GM12875 (cell line): ENCODE measurements around the gene TBC1D17.

Source experiments
- H3K4me3 ChIP-seq: one replicate; pipeline ENCODE4 v1.5.1; 2011; ENCODE audit warnings: low read depth, low read length, control low read depth
- CTCF ChIP-seq: IDR thresholded peaks from 2 replicates; pipeline ENCODE4 v1.5.1; 2011; ENCODE audit warnings: low read depth, mild to moderate bottlenecking, control low read depth, inconsistent platforms, low read length, moderate library complexity, borderline replicate concordance; ENCODE audit not compliant: insufficient read depth

Gene TBC1D17

GRCh38 chr19:49857838-49858087, 19.7 kb upstream of the TBC1D17 start:
- no peak for TF ChIP-seq CTCF

GRCh38 chr19:49858088-49858985, 19.2 kb upstream of the TBC1D17 start:
- no peak for TF ChIP-seq CTCF
- H3K4me3 ChIP-seq: no peak overlapping the region

More at GRCh38 chr19:49857838-49858087, 19.7 kb upstream of the TBC1D17 start:
- H3K4me3 ChIP-seq: no peak overlapping the region

- H3K4me3 ChIP-seq: no peak overlapping the region
- no peak for TF ChIP-seq CTCF
These were observed 17.7 kb upstream of the TBC1D17 start for GRCh38 chr19:49859682-49860335.

GRCh38 chr19:49860336-49861102, 17.0 kb upstream of the TBC1D17 start:
- no peak overlapping the region for H3K4me3 ChIP-seq
- TF ChIP-seq CTCF: no peak

- TF ChIP-seq CTCF: no peak
These were observed 16.4 kb upstream of the TBC1D17 start for GRCh38 chr19:49861107-49861506.

GRCh38 chr19:49861541-49862378, 15.7 kb upstream of the TBC1D17 start:
- no peak for TF ChIP-seq CTCF
- H3K4me3 ChIP-seq: no peak overlapping the region

More at GRCh38 chr19:49861107-49861506, 16.4 kb upstream of the TBC1D17 start:
- H3K4me3 ChIP-seq: no peak overlapping the region
